Naive thymus-derived CD4-positive, alpha-beta T cell (primary cell): Measurements from ENCODE around the gene FXYD1. TPM values are rescaled to one million over a fixed set of nuclear protein-coding genes. Genes with fewer than 3 reads are reported as not detected.
A peak's percentile ranks its signal among the peaks of the same experiment; 100 is the strongest.

Experiments used
- ATAC-seq: fragments of 150-1000 bp; cut with Tn5 transposase; 2 replicates; pipeline ENCODE4 v1.10.0; 2021; ENCODE audit warnings: mild to moderate bottlenecking, moderate library complexity
- CTCF ChIA-PET: fragments of 350-600 bp; sonication (Branson Sonifier 250); formaldehyde crosslinking; loops from one replicate; lab custom pipeline; 2021; ENCODE audit warnings: antibody characterized with exemption; lab: Charles Lee
- POLR2A ChIA-PET: fragments of 350-600 bp; sonication (Branson Sonifier 250); formaldehyde crosslinking; loops from one replicate; lab custom pipeline; 2021; ENCODE audit warnings: antibody characterized with exemption, inconsistent platforms; lab: Charles Lee
- DNase-seq, 9 donors: peaks; one replicate each; pipeline versions ENCODE4 v3.0.0 to v3.0.0-alpha.2; 2020 to 2022; ENCODE audit warnings: mixed read lengths in 1 of 9
- H3K27ac ChIP-seq: one replicate; pipeline ENCODE4 v1.7.0; 2013; ENCODE audit warnings: mild to moderate bottlenecking, low read depth, low read length, moderate library complexity
- H3K27me3 ChIP-seq, 2 donors: one replicate each; pipeline ENCODE4 v1.7.0; 2013; ENCODE audit warnings: low read length in 2 of 2, mild to moderate bottlenecking in 2 of 2, moderate library complexity in 2 of 2; ENCODE audit not compliant: control insufficient read depth in 2 of 2, insufficient read depth in 2 of 2
- H3K36me3 ChIP-seq, 3 experiments: 1 replicate in 2 of 3; 2 replicates in 1 of 3; pipeline ENCODE4 v1.7.0; 2013; ENCODE audit warnings: low read length in 3 of 3, mild to moderate bottlenecking in 3 of 3, moderate library complexity in 1 of 3; ENCODE audit not compliant: insufficient read depth in 3 of 3, control insufficient read depth in 2 of 3
- H3K4me1 ChIP-seq, 2 donors: one replicate each; pipeline ENCODE4 v1.7.0; 2013; ENCODE audit warnings: low read length in 2 of 2, mild to moderate bottlenecking in 2 of 2, moderate library complexity in 1 of 2; ENCODE audit not compliant: control insufficient read depth in 2 of 2, insufficient read depth in 2 of 2
- H3K4me3 ChIP-seq: 2 replicates; pipeline ENCODE4 v1.7.0; 2013; ENCODE audit warnings: mild to moderate bottlenecking, low read length
- H3K9me3 ChIP-seq, 3 experiments: 1 replicate in 2 of 3; 2 replicates in 1 of 3; pipeline ENCODE4 v1.7.0; 2013; ENCODE audit warnings: low read length in 3 of 3; ENCODE audit not compliant: control insufficient read depth in 2 of 3
- H3K27ac Mint-ChIP-seq, 9 donors: one replicate each; pipeline ENCODE4 v1.8.0; 2020 to 2022; ENCODE audit warnings: mixed read lengths in 9 of 9, mild to moderate bottlenecking in 8 of 9, moderate library complexity in 5 of 9, inconsistent platforms in 2 of 9
- H3K27me3 Mint-ChIP-seq, 5 donors: one replicate each; pipeline ENCODE4 v1.8.0; 2021 to 2022; ENCODE audit warnings: mixed read lengths in 5 of 5, mild to moderate bottlenecking in 1 of 5
- H3K36me3 Mint-ChIP-seq, 5 donors: one replicate each; pipeline ENCODE4 v1.8.0; 2020 to 2022; ENCODE audit warnings: mixed read lengths in 5 of 5, mild to moderate bottlenecking in 3 of 5, inconsistent platforms in 1 of 5
- H3K4me1 Mint-ChIP-seq, 7 donors: one replicate each; pipeline ENCODE4 v1.8.0; 2020 to 2022; ENCODE audit warnings: mixed read lengths in 7 of 7, mild to moderate bottlenecking in 3 of 7, inconsistent platforms in 1 of 7
- H3K4me3 Mint-ChIP-seq, 10 donors: one replicate each; pipeline ENCODE4 v1.8.0; 2020 to 2022; ENCODE audit warnings: mild to moderate bottlenecking in 10 of 10, mixed read lengths in 10 of 10, moderate library complexity in 6 of 10, inconsistent platforms in 2 of 10
- H3K9me3 Mint-ChIP-seq, 11 donors: one replicate each; pipeline ENCODE4 v1.8.0; 2020 to 2022; ENCODE audit warnings: mixed read lengths in 11 of 11, mild to moderate bottlenecking in 4 of 11, inconsistent platforms in 1 of 11, moderate library complexity in 1 of 11
- intact Hi-C, 2 donors: fragments of 100-400 bp; cut with micrococcal nuclease; formaldehyde crosslinking; loops; one replicate each; pipeline ENCODE4 v1.15.1; 2023
- polyA plus RNA-seq, 2 donors: library from polyadenylated mRNA; unstranded; fragments of 300-500 nt; fragmentation: Illumina TruSeq; gene quantifications; one replicate each; pipeline ENCODE4 v1.2.3, GENCODE V29; 2021
- total RNA-seq, 6 experiments: library from RNA in 5 of 6; stranded (reverse) in 5 of 6; gene quantifications; 1 replicate in 5 of 6; 2 replicates in 1 of 6; pipeline ENCODE4 v1.2.3 and lab custom pipeline; 2021 to 2026

Gene FXYD1
- total and polyA plus RNA-seq, 7 experiments from 2014 or later, result 0.46 to 1.2 (median 0.85) TPM; not detected in 3

GRCh38 chr19:35117799-35118198 lies 20.8 kb upstream of the FXYD1 start:
- H3K27me3 Mint-ChIP-seq, result peaks cover 0 to 11% (median 0%) of the 10 kb centered on the region in 5 donors

GRCh38 chr19:35118268-35119020 lies 20.2 kb upstream of the FXYD1 start:
- ATAC-seq, result no peak
- Mint-ChIP-seq H3K36me3 (no peaks in the 10 kb centered on the region), H3K4me3 (no peak overlapping the region), H3K27ac (no peak overlapping the region), H3K4me1 (peaks cover 5 to 13% (median 6%) of the 10 kb centered on the region in 7 donors), H3K27me3 (peaks cover 0 to 11% (median 0%) of the 10 kb centered on the region in 5 donors), H3K9me3 (no peaks in the 10 kb centered on the region)
- H3K27ac ChIP-seq, result no peak overlapping the region
- peaks cover 0 to 7% of the 10 kb centered on the region in 2 donors for H3K4me1 ChIP-seq
- no peaks in the 10 kb centered on the region for H3K36me3 ChIP-seq
- CTCF ChIA-PET, result no interaction called here
- POLR2A ChIA-PET, result no interaction called here
- no peak for DNase-seq
- no peaks in the 10 kb centered on the region for H3K27me3 ChIP-seq
- no peaks in the 10 kb centered on the region for H3K9me3 ChIP-seq
- no peak overlapping the region for H3K4me3 ChIP-seq
- intact Hi-C loops, result no loop called here

More at GRCh38 chr19:35117799-35118198, 20.8 kb upstream of the FXYD1 start:
- peak overlapping the region in 2 of 9 donors; percentile 40 to 73 for H3K27ac Mint-ChIP-seq
- intact Hi-C loops, result no loop called here
- ChIA-PET POLR2A (interaction anchor here (0.5 kb wide), 1 partner anchor 184 kb away, joined by 3 read pairs; no protein-coding TSS in a partner anchor), CTCF (interaction anchor here (0.6 to 1.0 kb wide), 2 partner anchors 24 to 49 kb away, joined by 3 to 4 read pairs; no protein-coding TSS in a partner anchor)
- Histone ChIP-seq H3K36me3 (no peaks in the 10 kb centered on the region), H3K4me3 (no peak overlapping the region), H3K4me1 (peaks cover 0 to 7% of the 10 kb centered on the region in 2 donors), H3K9me3 (no peaks in the 10 kb centered on the region), H3K27ac (no peak overlapping the region), H3K27me3 (no peaks in the 10 kb centered on the region)
- H3K4me3 Mint-ChIP-seq, result no peak overlapping the region
- H3K36me3 Mint-ChIP-seq, result no peaks in the 10 kb centered on the region
- no peak for DNase-seq
- H3K9me3 Mint-ChIP-seq, result no peaks in the 10 kb centered on the region
- ATAC-seq, result no peak
- H3K4me1 Mint-ChIP-seq, result peaks cover 5 to 13% (median 6%) of the 10 kb centered on the region in 7 donors

- no peak overlapping the region for H3K27ac ChIP-seq
- peaks cover 0 to 13% of the 10 kb centered on the region in 2 donors for H3K4me1 ChIP-seq
- intact Hi-C loops, result no loop called here
- Mint-ChIP-seq H3K27me3 (peaks cover 0 to 11% (median 0%) of the 10 kb centered on the region in 5 donors), H3K4me1 (peaks cover 10 to 16% (median 10%) of the 10 kb centered on the region in 7 donors), H3K9me3 (no peaks in the 10 kb centered on the region), H3K36me3 (no peaks in the 10 kb centered on the region), H3K4me3 (no peak overlapping the region), H3K27ac (no peak overlapping the region)
- ChIA-PET POLR2A (no interaction called here), CTCF (no interaction called here)
- H3K36me3 ChIP-seq, result no peaks in the 10 kb centered on the region
- no peaks in the 10 kb centered on the region for H3K27me3 ChIP-seq
- ATAC-seq (no peak), DNase-seq (no peak)
- H3K4me3 ChIP-seq, result no peak overlapping the region
- no peaks in the 10 kb centered on the region for H3K9me3 ChIP-seq
Measured at GRCh38 chr19:35119091-35119490, 19.5 kb upstream of the FXYD1 start.

GRCh38 chr19:35119578-35120155 lies 19.0 kb upstream of the FXYD1 start:
- ATAC-seq (no peak), DNase-seq (no peak)
- no peak overlapping the region for H3K27ac ChIP-seq
- no peaks in the 10 kb centered on the region for H3K9me3 ChIP-seq
- Mint-ChIP-seq H3K4me1 (peaks cover 12 to 18% (median 12%) of the 10 kb centered on the region in 7 donors), H3K4me3 (no peak overlapping the region), H3K9me3 (no peaks in the 10 kb centered on the region), H3K27me3 (peaks cover 0 to 9% (median 0%) of the 10 kb centered on the region in 5 donors), H3K36me3 (no peaks in the 10 kb centered on the region), H3K27ac (no peak overlapping the region)
- no peaks in the 10 kb centered on the region for H3K27me3 ChIP-seq
- intact Hi-C loops, result no loop called here
- H3K4me1 ChIP-seq, result peaks cover under 1 to 13% of the 10 kb centered on the region in 2 donors
- CTCF ChIA-PET, result no interaction called here
- POLR2A ChIA-PET, result no interaction called here
- H3K36me3 ChIP-seq, result no peaks in the 10 kb centered on the region
- no peak overlapping the region for H3K4me3 ChIP-seq

- POLR2A ChIA-PET, result no interaction called here
- H3K36me3 Mint-ChIP-seq, result no peaks in the 10 kb centered on the region
- intact Hi-C loops, result no loop called here
Measured at GRCh38 chr19:35120492-35120891, 18.1 kb upstream of the FXYD1 start.

GRCh38 chr19:35120898-35121297 lies 17.7 kb upstream of the FXYD1 start:
- Histone ChIP-seq H3K4me3 (no peak overlapping the region), H3K27me3 (no peaks in the 10 kb centered on the region), H3K9me3 (no peaks in the 10 kb centered on the region), H3K4me1 (peaks cover 3 to 11% of the 10 kb centered on the region in 2 donors), H3K36me3 (no peaks in the 10 kb centered on the region), H3K27ac (no peak overlapping the region)
- H3K27me3 Mint-ChIP-seq, result peaks cover 0 to 6% (median 0%) of the 10 kb centered on the region in 5 donors
- H3K9me3 Mint-ChIP-seq, result peaks cover 0 to 3% (median 0%) of the 10 kb centered on the region in 11 donors
- no peak overlapping the region for H3K27ac Mint-ChIP-seq
- peaks cover 12 to 17% (median 14%) of the 10 kb centered on the region in 7 donors for H3K4me1 Mint-ChIP-seq
- DNase-seq (no peak), ATAC-seq (no peak)
- ChIA-PET CTCF (no interaction called here), POLR2A (no interaction called here)
- intact Hi-C loops, result no loop called here
- no peaks in the 10 kb centered on the region for H3K36me3 Mint-ChIP-seq
- H3K4me3 Mint-ChIP-seq, result no peak overlapping the region

More at GRCh38 chr19:35120492-35120891, 18.1 kb upstream of the FXYD1 start:
- H3K9me3 Mint-ChIP-seq, result peaks cover 0 to under 1% (median 0%) of the 10 kb centered on the region in 11 donors
- no peak overlapping the region for H3K27ac Mint-ChIP-seq
- peaks cover 0 to 8% (median 0%) of the 10 kb centered on the region in 5 donors for H3K27me3 Mint-ChIP-seq
- Histone ChIP-seq H3K36me3 (no peaks in the 10 kb centered on the region), H3K4me3 (no peak overlapping the region), H3K27me3 (no peaks in the 10 kb centered on the region), H3K9me3 (no peaks in the 10 kb centered on the region), H3K27ac (no peak overlapping the region), H3K4me1 (peaks cover 3 to 11% of the 10 kb centered on the region in 2 donors)
- CTCF ChIA-PET, result no interaction called here
- no peak overlapping the region for H3K4me3 Mint-ChIP-seq
- no peak for ATAC-seq
- no peak for DNase-seq
- H3K4me1 Mint-ChIP-seq, result peaks cover 12 to 16% (median 14%) of the 10 kb centered on the region in 7 donors
